H9 (cell line): ENCODE data around the gene THSD4. TPM values are rescaled to one million over a fixed set of nuclear protein-coding genes. Genes with fewer than 3 reads are reported as not detected.

Experiments used
- DNase-seq: peaks from one replicate; pipeline ENCODE4 v3.0.0-alpha.2; 2017
- H2AFZ ChIP-seq: one replicate; pipeline ENCODE4 v1.6.1; 2013; ENCODE audit warnings: mild to moderate bottlenecking, low read length, control low read depth, moderate library complexity
- H2AK5ac ChIP-seq: 2 replicates; pipeline ENCODE4 v1.6.1; 2013; ENCODE audit warnings: low read length, control low read depth, mixed read lengths; ENCODE audit not compliant: insufficient read length
- H2BK120ac ChIP-seq: one replicate; pipeline ENCODE4 v1.6.1; 2013; ENCODE audit warnings: low read depth, mild to moderate bottlenecking, low read length, control low read depth, inconsistent platforms; ENCODE audit not compliant: poor library complexity, severe bottlenecking
- H2BK12ac ChIP-seq: 2 replicates; pipeline ENCODE4 v1.6.1; 2013; ENCODE audit warnings: low read length, control low read depth, mixed read lengths, low read depth; ENCODE audit not compliant: insufficient read length
- H2BK15ac ChIP-seq: 2 replicates; pipeline ENCODE4 v1.6.1; 2013; ENCODE audit warnings: low read depth, low read length, control low read depth
- H2BK20ac ChIP-seq: one replicate; pipeline ENCODE4 v1.6.1; 2013; ENCODE audit warnings: low read depth, mild to moderate bottlenecking, low read length, control low read depth, inconsistent platforms; ENCODE audit not compliant: poor library complexity, severe bottlenecking
- H2BK5ac ChIP-seq: 2 replicates; pipeline ENCODE4 v1.6.1; 2013; ENCODE audit warnings: low read length, control low read depth, mixed read lengths; ENCODE audit not compliant: insufficient read length
- H3K14ac ChIP-seq: 2 replicates; pipeline ENCODE4 v1.6.1; 2013; ENCODE audit warnings: low read length, control low read depth; ENCODE audit not compliant: insufficient read depth
- H3K18ac ChIP-seq: 2 replicates; pipeline ENCODE4 v1.6.1; 2013; ENCODE audit warnings: low read depth, mild to moderate bottlenecking, mixed read lengths, low read length, control low read depth; ENCODE audit not compliant: insufficient read length
- H3K23ac ChIP-seq: 2 replicates; pipeline ENCODE4 v1.6.1; 2013; ENCODE audit warnings: low read length, control low read depth, mixed read lengths, low read depth; ENCODE audit not compliant: insufficient read length
- H3K23me2 ChIP-seq: 2 replicates; pipeline ENCODE4 v1.6.1; 2013; ENCODE audit warnings: low read depth, mild to moderate bottlenecking, mixed read lengths, low read length, control low read depth; ENCODE audit not compliant: insufficient read length, poor library complexity, severe bottlenecking
- H3K27ac ChIP-seq: 2 replicates; pipeline ENCODE4 v1.5.1; 2013; ENCODE audit warnings: low read length, control low read depth, mixed read lengths, low read depth; ENCODE audit not compliant: insufficient read length
- H3K27me3 ChIP-seq: 2 replicates; pipeline ENCODE4 v1.6.1; 2013; ENCODE audit warnings: low read length, control low read depth, inconsistent platforms; ENCODE audit not compliant: insufficient read depth
- H3K4ac ChIP-seq: 2 replicates; pipeline ENCODE4 v1.6.1; 2013; ENCODE audit warnings: low read depth, mild to moderate bottlenecking, control low read depth, inconsistent platforms, low read length, moderate library complexity
- H3K4me1 ChIP-seq: 2 replicates; pipeline ENCODE4 v1.6.1; 2013; ENCODE audit warnings: low read length, control low read depth, inconsistent platforms; ENCODE audit not compliant: insufficient read depth
- H3K4me2 ChIP-seq: 2 replicates; pipeline ENCODE4 v1.6.1; 2013; ENCODE audit warnings: low read length, control low read depth, mixed read lengths; ENCODE audit not compliant: insufficient read length, insufficient read depth
- H3K56ac ChIP-seq: 2 replicates; pipeline ENCODE4 v1.6.1; 2013; ENCODE audit warnings: low read depth, mild to moderate bottlenecking, mixed read lengths, low read length, control low read depth; ENCODE audit not compliant: insufficient read length
- H3K79me1 ChIP-seq: 2 replicates; pipeline ENCODE4 v1.6.1; 2013; ENCODE audit warnings: low read depth, mild to moderate bottlenecking, moderate library complexity, low read length, control low read depth, inconsistent platforms; ENCODE audit not compliant: insufficient read depth, poor library complexity, severe bottlenecking
- H3K79me2 ChIP-seq: 2 replicates; pipeline ENCODE4 v1.6.1; 2013; ENCODE audit warnings: low read length, control low read depth, inconsistent platforms; ENCODE audit not compliant: insufficient read depth
- H3K9ac ChIP-seq: 2 replicates; pipeline ENCODE4 v1.6.1; 2013; ENCODE audit warnings: low read length, control low read depth, mixed read lengths; ENCODE audit not compliant: insufficient read length; ENCODE audit errors: extremely low read depth
- H3K9me3 ChIP-seq: one replicate; pipeline ENCODE4 v1.6.1; 2013; ENCODE audit warnings: low read depth, low read length, inconsistent platforms; ENCODE audit not compliant: control insufficient read depth
- H3T11ph ChIP-seq: one replicate; pipeline ENCODE4 v1.6.1; 2013; ENCODE audit warnings: mild to moderate bottlenecking, low read length, control low read depth, inconsistent platforms
- H4K20me1 ChIP-seq: one replicate; pipeline ENCODE4 v1.6.1; 2013; ENCODE audit not compliant: control insufficient read depth, insufficient read length, insufficient read depth
- H4K5ac ChIP-seq: 2 replicates; pipeline ENCODE4 v1.6.1; 2013; ENCODE audit warnings: low read depth, mild to moderate bottlenecking, mixed read lengths, low read length, control low read depth; ENCODE audit not compliant: insufficient read length
- H4K8ac ChIP-seq: replicated peaks from 2 replicates; pipeline ENCODE4 v1.6.1; 2013; ENCODE audit warnings: low read length, control low read depth, mixed read lengths, low read depth; ENCODE audit not compliant: insufficient read length
- H4K91ac ChIP-seq: 2 replicates; pipeline ENCODE4 v1.6.1; 2013; ENCODE audit warnings: low read depth, mild to moderate bottlenecking, moderate library complexity, mixed read lengths, low read length, control low read depth; ENCODE audit not compliant: insufficient read length
- H3K27ac Mint-ChIP-seq, 3 experiments: 2 replicates in 2 of 3; 3 replicates in 1 of 3; pipeline ENCODE4 v1.8.0; 2020 to 2021; ENCODE audit warnings: mixed read lengths in 3 of 3, mild to moderate bottlenecking in 1 of 3, moderate library complexity in 1 of 3
- H3K27me3 Mint-ChIP-seq: 2 replicates; pipeline ENCODE4 v1.8.0; 2021; ENCODE audit warnings: low read depth, mild to moderate bottlenecking, moderate library complexity, mixed read lengths
- H3K36me3 Mint-ChIP-seq, 3 experiments: 2 replicates in 2 of 3; 3 replicates in 1 of 3; pipeline ENCODE4 v1.8.0; 2020 to 2021; ENCODE audit warnings: low read depth in 3 of 3, mixed read lengths in 3 of 3; ENCODE audit not compliant: insufficient read depth in 1 of 3
- H3K4me1 Mint-ChIP-seq, 2 experiments: 2 replicates each; pipeline ENCODE4 v1.8.0; 2020; ENCODE audit warnings: mixed read lengths in 2 of 2
- H3K4me3 Mint-ChIP-seq, 2 experiments: 2 replicates in 1 of 2; 3 replicates in 1 of 2; pipeline ENCODE4 v1.8.0; 2020 to 2021; ENCODE audit warnings: mild to moderate bottlenecking in 2 of 2, mixed read lengths in 2 of 2, moderate library complexity in 1 of 2
- H3K9me3 Mint-ChIP-seq, 2 experiments: 2 replicates in 1 of 2; 3 replicates in 1 of 2; pipeline ENCODE4 v1.8.0; 2020; ENCODE audit warnings: mild to moderate bottlenecking in 2 of 2, mixed read lengths in 2 of 2, moderate library complexity in 1 of 2
- CTCF ChIP-seq: fragments of 200-600 bp; sonication (generic); conservative IDR thresholded peaks from 3 replicates; pipeline ENCODE4 v1.8.0; 2021; ENCODE audit warnings: antibody characterized with exemption, mild to moderate bottlenecking
- WGBS: extraction: QIAGEN DNeasy Blood & Tissue Kit; methylation state at CpG from one replicate; pipeline ENCODE4 v1.1.7; 2013; ENCODE audit warnings: missing lambda C conversion rate, low lambda C conversion rate, mixed read lengths; ENCODE audit not compliant: insufficient read length; ENCODE audit errors: extremely low coverage; 5-methylcytosine and 5-hydroxymethylcytosine counted together
- total RNA-seq: library from RNA; stranded (reverse); gene quantifications from 2 replicates; pipeline ENCODE4 v1.2.1, GENCODE V29; 2021

The THSD4 gene
- total RNA-seq, 1 experiment from 2014 or later: 5.5 TPM

DNA sequence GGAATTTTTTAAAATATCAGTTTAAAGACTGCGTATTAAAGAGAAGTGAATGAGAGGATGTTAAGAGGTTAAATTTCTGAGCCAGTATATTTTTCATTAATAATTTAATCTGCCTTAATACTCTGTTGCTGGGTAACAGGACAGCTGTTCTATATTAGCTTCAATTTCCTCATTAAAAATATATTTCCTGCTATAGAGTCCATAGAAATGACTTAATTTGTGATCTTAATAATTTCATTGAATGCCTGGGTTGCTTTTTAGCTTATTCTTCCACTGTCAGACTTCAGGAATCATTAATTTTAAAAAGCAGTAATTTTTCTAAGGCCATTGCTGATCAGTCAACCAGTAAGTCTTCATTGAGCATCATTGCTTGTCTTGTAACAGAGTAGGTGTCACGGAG, 129.0 kb downstream of the THSD4 start:
- no peaks in the 10 kb centered on the region for H3K23me2 ChIP-seq
- no peak for DNase-seq
- Mint-ChIP-seq H3K4me1 (peaks cover 10 to 11% of the 10 kb centered on the region in 2 experiments), H3K36me3 (peaks cover 0 to 7% (median 0%) of the 10 kb centered on the region in 3 experiments; a peak in 4 of 7 replicates), H3K27ac (no peak overlapping the region), H3K27me3 (no peaks in the 10 kb centered on the region; the same call in 1 of the 2 replicates), H3K4me3 (no peak overlapping the region), H3K9me3 (no peaks in the 10 kb centered on the region; a peak in 1 of 5 replicates)
- H3T11ph ChIP-seq: no peak overlapping the region
- H3K9ac ChIP-seq: no peak overlapping the region
- H3K4me1 ChIP-seq: peaks cover 2% of the 10 kb centered on the region; the same call in 1 of the 2 replicates
- no peak overlapping the region for H3K27ac ChIP-seq
- no peak overlapping the region for H3K23ac ChIP-seq
- H3K27me3 ChIP-seq: no peaks in the 10 kb centered on the region
- H4K8ac ChIP-seq: no peak overlapping the region
- no peak overlapping the region for H3K56ac ChIP-seq
- no peak overlapping the region for H2BK12ac ChIP-seq
- no peak overlapping the region for H2AK5ac ChIP-seq
- H3K18ac ChIP-seq: no peak overlapping the region
- WGBS: 100% methylated on average over 1 of the region's 2 CpGs
- no peaks in the 10 kb centered on the region for H3K9me3 ChIP-seq
- H2BK120ac ChIP-seq: no peak overlapping the region
- no peak overlapping the region for H3K4ac ChIP-seq
- no peak overlapping the region for H4K91ac ChIP-seq
- H3K14ac ChIP-seq: no peak overlapping the region
- no peak overlapping the region for H4K5ac ChIP-seq
- no peak overlapping the region for H2BK5ac ChIP-seq
- TF ChIP-seq CTCF: no peak
- no peaks in the 10 kb centered on the region for H3K79me2 ChIP-seq
- no peaks in the 10 kb centered on the region for H4K20me1 ChIP-seq
- H2BK15ac ChIP-seq: no peak overlapping the region
- H2BK20ac ChIP-seq: no peak overlapping the region
- H3K4me2 ChIP-seq: no peak overlapping the region
- no peaks in the 10 kb centered on the region for H3K79me1 ChIP-seq
- no peak overlapping the region for H2AFZ ChIP-seq
